OCI-LY1 (cell line): ENCODE data around the gene ZNF683.

Experiments
- H2AFZ ChIP-seq: fragments of 200-600 bp; sonication (generic), shearing (Covaris generic); 2 replicates; pipeline ENCODE4 v1.6.0; 2014; ENCODE audit warnings: antibody characterized with exemption, mild to moderate bottlenecking, low read length
- H3F3A ChIP-seq: fragments of 200-600 bp; sonication (generic), shearing (Covaris generic); 2 replicates; pipeline ENCODE4 v1.6.0; 2014; ENCODE audit warnings: mild to moderate bottlenecking, antibody characterized with exemption, low read length, moderate library complexity; ENCODE audit not compliant: insufficient read depth
- H3K27ac ChIP-seq: fragments of 200-600 bp; sonication (generic); 2 replicates; pipeline ENCODE4 v1.5.1; 2014; ENCODE audit warnings: low read length, mixed run types, mild to moderate bottlenecking, low read depth; ENCODE audit not compliant: poor library complexity, severe bottlenecking
- H3K27me3 ChIP-seq: fragments of 200-600 bp; sonication (generic); 2 replicates; pipeline ENCODE4 v1.6.0; 2014; ENCODE audit warnings: antibody characterized with exemption, mild to moderate bottlenecking, low read length, moderate library complexity; ENCODE audit not compliant: insufficient read depth
- H3K36me3 ChIP-seq: fragments of 200-600 bp; sonication (generic); 2 replicates; pipeline ENCODE4 v1.6.1; 2014; ENCODE audit warnings: mild to moderate bottlenecking, antibody characterized with exemption, low read length, moderate library complexity, mixed read lengths; ENCODE audit not compliant: insufficient read depth
- H3K4me1 ChIP-seq: fragments of 200-600 bp; sonication (generic); 2 replicates; pipeline ENCODE4 v1.5.1; 2014; ENCODE audit warnings: mild to moderate bottlenecking, low read length, moderate library complexity; ENCODE audit not compliant: insufficient read depth, severe bottlenecking
- H3K4me2 ChIP-seq: fragments of 200-600 bp; sonication (generic), shearing (Covaris generic); 2 replicates; pipeline ENCODE4 v1.6.1; 2014; ENCODE audit warnings: low read length
- H3K4me3 ChIP-seq: fragments of 200-600 bp; sonication (generic); 2 replicates; pipeline ENCODE4 v1.5.1; 2014; ENCODE audit warnings: low read length, low read depth, mild to moderate bottlenecking, mixed read lengths; ENCODE audit not compliant: poor library complexity, severe bottlenecking
- H3K79me2 ChIP-seq: fragments of 200-600 bp; shearing (Covaris generic); 2 replicates; pipeline ENCODE4 v1.6.1; 2016; ENCODE audit warnings: mixed run types, low read length, mixed read lengths; ENCODE audit not compliant: insufficient read depth
- H3K9ac ChIP-seq: fragments of 200-600 bp; sonication (generic), shearing (Covaris generic); 2 replicates; pipeline ENCODE4 v1.6.1; 2014; ENCODE audit warnings: mild to moderate bottlenecking, low read length, mixed read lengths
- H3K9me2 ChIP-seq: fragments of 200-600 bp; sonication (generic), shearing (Covaris generic); 2 replicates; pipeline ENCODE4 v1.6.1; 2014; ENCODE audit warnings: low read depth, mild to moderate bottlenecking, low read length, mixed read lengths
- H3K9me3 ChIP-seq: fragments of 200-600 bp; shearing (Covaris generic); 2 replicates; pipeline ENCODE4 v1.6.1; 2014; ENCODE audit warnings: low read length, mixed read lengths
- H4K20me1 ChIP-seq: fragments of 200-600 bp; sonication (generic), shearing (Covaris generic); 2 replicates; pipeline ENCODE4 v1.6.0; 2016; ENCODE audit warnings: mild to moderate bottlenecking, low read length; ENCODE audit not compliant: insufficient read depth
- CTCF ChIP-seq: fragments of 200-600 bp; sonication (generic), shearing (Covaris generic); IDR thresholded peaks from 2 replicates; pipeline ENCODE4 v1.5.1; 2017; ENCODE audit warnings: mild to moderate bottlenecking, antibody characterized with exemption, low read length, moderate library complexity, mixed read lengths
- EZH2 ChIP-seq: fragments of 200-600 bp; sonication (generic), shearing (Covaris generic); IDR thresholded peaks from 2 replicates; pipeline ENCODE4 v1.8.0; 2017; ENCODE audit warnings: borderline replicate concordance, mixed run types, mild to moderate bottlenecking, antibody characterized with exemption, low read length, moderate library complexity, mixed read lengths

ZNF683 gene

GRCh38 chr1:26324550-26324949 lies 48.0 kb downstream of the ZNF683 start:
- no peaks in the 10 kb centered on the region for H4K20me1 ChIP-seq
- H3K9me3 ChIP-seq, result no peaks in the 10 kb centered on the region
- H3F3A ChIP-seq, result no peaks in the 10 kb centered on the region; the same call in 1 of the 2 replicates
- TF ChIP-seq EZH2, result no peak
- peaks cover 39% of the 10 kb centered on the region for H3K36me3 ChIP-seq
- H3K9me2 ChIP-seq, result no peaks in the 10 kb centered on the region
- no peak overlapping the region for H2AFZ ChIP-seq
- H3K4me1 ChIP-seq, result peaks cover 42% of the 10 kb centered on the region
- H3K4me3 ChIP-seq, result no peak overlapping the region
- H3K27me3 ChIP-seq, result no peaks in the 10 kb centered on the region
- no peaks in the 10 kb centered on the region for H3K79me2 ChIP-seq
- no peak overlapping the region for H3K27ac ChIP-seq
- H3K9ac ChIP-seq, result no peak overlapping the region
- no peak overlapping the region for H3K4me2 ChIP-seq

- Histone ChIP-seq H3K9me2 (no peaks in the 10 kb centered on the region), H3K9ac (no peak overlapping the region), H3K9me3 (no peaks in the 10 kb centered on the region), H3K36me3 (peaks cover 44% of the 10 kb centered on the region), H3K4me2 (no peak overlapping the region), H3F3A (no peaks in the 10 kb centered on the region; the same call in 1 of the 2 replicates), H3K4me1 (peaks cover 48% of the 10 kb centered on the region), H2AFZ (no peak overlapping the region), H3K27me3 (no peaks in the 10 kb centered on the region), H3K79me2 (peaks cover 3% of the 10 kb centered on the region; the same call in 1 of the 2 replicates), H3K4me3 (no peak overlapping the region), H3K27ac (peak overlapping the region; percentile 16), H4K20me1 (no peaks in the 10 kb centered on the region)
- no peak for TF ChIP-seq EZH2
- no peak for TF ChIP-seq CTCF
Observed at GRCh38 chr1:26323382-26323781, 49.2 kb downstream of the ZNF683 start.

DNA sequence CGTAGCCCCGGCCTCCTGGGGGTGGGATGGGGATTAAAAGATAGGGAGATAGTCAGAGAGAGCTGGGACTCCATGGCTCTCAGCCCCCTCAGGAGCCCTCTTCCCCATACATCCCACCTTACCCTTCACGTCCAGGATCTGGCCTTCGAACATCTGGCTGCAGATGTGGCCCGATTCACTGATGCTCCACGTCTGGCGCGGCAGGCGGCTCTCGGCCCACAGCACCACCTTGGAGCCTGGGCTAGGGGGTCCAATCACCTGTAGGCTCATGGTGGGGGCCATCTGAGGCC lies 50.6 kb downstream of the ZNF683 start:
- H3K9me2 ChIP-seq, result no peaks in the 10 kb centered on the region
- no peaks in the 10 kb centered on the region for H3K9me3 ChIP-seq
- H3K79me2 ChIP-seq, result peaks cover 16% of the 10 kb centered on the region
- H3K4me1 ChIP-seq, result peaks cover 42% of the 10 kb centered on the region
- no peaks in the 10 kb centered on the region for H3K27me3 ChIP-seq
- H3K27ac ChIP-seq, result peak overlapping the region; percentile 9
- no peak for TF ChIP-seq EZH2
- TF ChIP-seq CTCF, result no peak
- no peaks in the 10 kb centered on the region; the same call in 1 of the 2 replicates for H3F3A ChIP-seq
- no peaks in the 10 kb centered on the region for H4K20me1 ChIP-seq
- peaks cover 49% of the 10 kb centered on the region for H3K36me3 ChIP-seq
- H3K4me3 ChIP-seq, result no peak overlapping the region
- peak overlapping the region; percentile 36; the same call in 1 of the 2 replicates for H3K9ac ChIP-seq
- H2AFZ ChIP-seq, result no peak overlapping the region
- H3K4me2 ChIP-seq, result no peak overlapping the region; the same call in 1 of the 2 replicates
